Spleen (tissue), 7 donors: ENCODE measurements around the gene GPX7.

ENCODE experiments used
- CTCF ChIP-seq, 11 experiments: fragments of 200-600 bp in 7 of 11; fragments of 450-650 bp in 4 of 11; sonication (generic) in 4 of 11; IDR thresholded peaks in 8 of 11; conservative IDR thresholded peaks in 3 of 11; 1 replicate in 7 of 11; 2 replicates in 4 of 11; pipeline versions ENCODE4 v1.4.0 to v1.8.0; 2016 to 2021; ENCODE audit warnings: antibody characterized with exemption in 11 of 11, inconsistent platforms in 4 of 11, mild to moderate bottlenecking in 1 of 11
- POLR2A ChIP-seq, 3 donors: fragments of 450-650 bp; IDR thresholded peaks; one replicate each; pipeline ENCODE4 v1.5.1; 2017; ENCODE audit warnings: antibody characterized with exemption in 3 of 3, mild to moderate bottlenecking in 1 of 3
- POLR2AphosphoS5 ChIP-seq, 3 donors: sonication (generic); formaldehyde crosslinking; IDR thresholded peaks; one replicate each; pipeline ENCODE4 v1.5.1; 2017; ENCODE audit warnings: antibody characterized with exemption in 3 of 3
- donor health status: DM: no; HTN: no; CAD: no; lungs with moderate emphysema.
- donor health status: DM: no; HTN: no; CAD: no.
- donor health status: DM: no; HTN: no; CAD: no.

- TF ChIP-seq CTCF (IDR thresholded peaks at IDR 0.05 in 8 of 11, conservative IDR thresholded peaks at IDR 0.05 in 3 of 11) (no peak), POLR2A (IDR thresholded peaks at IDR 0.05) (no peak), POLR2AphosphoS5 (IDR thresholded peaks at IDR 0.05) (no peak)
Measured at GRCh38 chr1:52580283-52580682, 21.9 kb upstream of the GPX7 start.
